Left lung (tissue), 10 donors: ENCODE data around the gene HOXA1. TPM values are rescaled to one million over a fixed set of nuclear protein-coding genes. Genes with fewer than 3 reads are reported as not detected.

ENCODE experiments used
- ATAC-seq: fragments of 200-7000 bp; cut with Tn5 transposase; one replicate; pipeline ENCODE4 v1.9.1; 2020; ENCODE audit warnings: moderate library complexity
- DNase-seq, 4 donors: peaks; one replicate each; pipeline ENCODE4 v3.0.0-alpha.2; 2013 to 2020
- H3K27ac ChIP-seq, 2 donors: fragments of 200-600 bp; sonication (generic) in 1 of 2; one replicate each; pipeline versions ENCODE4 v1.5.0 to v1.8.0; 2020 to 2021
- H3K27me3 ChIP-seq, 2 donors: fragments of 200-600 bp; sonication (generic) in 1 of 2; one replicate each; pipeline versions ENCODE4 v1.5.0 to v1.8.0; 2020 to 2021
- H3K36me3 ChIP-seq, 2 donors: fragments of 200-600 bp; sonication (generic) in 1 of 2; one replicate each; pipeline versions ENCODE4 v1.5.0 to v1.8.0; 2020 to 2021
- H3K4me1 ChIP-seq, 2 donors: fragments of 200-600 bp; one replicate each; pipeline ENCODE4 v1.8.0; 2021
- H3K4me3 ChIP-seq, 2 donors: fragments of 200-600 bp; sonication (generic) in 1 of 2; one replicate each; pipeline versions ENCODE4 v1.5.0 to v1.8.0; 2020 to 2021; ENCODE audit warnings: mild to moderate bottlenecking in 1 of 2
- H3K9me3 ChIP-seq, 2 donors: fragments of 200-600 bp; sonication (generic) in 1 of 2; one replicate each; pipeline versions ENCODE4 v1.5.0 to v1.8.0; 2020 to 2021
- CTCF ChIP-seq, 2 donors: fragments of 200-600 bp; sonication (generic) in 1 of 2; IDR thresholded peaks; one replicate each; pipeline versions ENCODE4 v1.5.0 to v1.8.0; 2021; ENCODE audit warnings: antibody characterized with exemption in 2 of 2
- intact Hi-C, 2 donors: fragments of 100-400 bp; cut with DNase I; formaldehyde crosslinking; loops; one replicate each; pipeline versions ENCODE4 v1.11.2 to v1.14.2; 2022
- polyA plus RNA-seq, 6 donors: library from polyadenylated mRNA; unstranded; fragments of 120-200 nt; gene quantifications; one replicate each; pipeline ENCODE4 v1.2.1, GENCODE V29; 2013; ENCODE audit not compliant: insufficient read length in 6 of 6
- total RNA-seq, 2 donors: library from RNA; stranded (reverse); fragmentation: NEBNext Ultra II Directional; extraction: Animal tissue kit (Norgen Biotek cat#: 25700); gene quantifications; one replicate each; pipeline ENCODE4 v1.2.1, GENCODE V29; 2021
- donor health status: DM: no; HTN: yes; CAD: no.
- donor health status: DM: no; HTN: no; CAD: no.

Gene HOXA1
- total and polyA plus RNA-seq, 8 donors: 0.50 to 3.1 (median 2.1) TPM

GRCh38 chr7:27107391-27108381, 11.9 kb upstream of the HOXA1 start:
- peaks cover 10 to 23% of the 10 kb centered on the region in 2 donors for H3K4me1 ChIP-seq
- H3K9me3 ChIP-seq: no peaks in the 10 kb centered on the region
- peak overlapping the region; percentile 7 to 22 for H3K4me3 ChIP-seq
- peak in 2 of 4 donors; percentile 49 to 77 for DNase-seq
- no peak for TF ChIP-seq CTCF (IDR thresholded peaks at IDR 0.05)
- H3K27me3 ChIP-seq: peaks cover 25 to 81% of the 10 kb centered on the region in 2 donors
- peak; percentile 9 for ATAC-seq
- intact Hi-C loops: no loop called here
- peak overlapping the region; percentile 82 to 90 for H3K27ac ChIP-seq
- no peaks in the 10 kb centered on the region for H3K36me3 ChIP-seq

GRCh38 chr7:27106901-27107240, 11.1 kb upstream of the HOXA1 start:
- no peak for DNase-seq
- Histone ChIP-seq H3K27ac (peak overlapping the region; percentile 82 to 90), H3K27me3 (peaks cover 31 to 89% of the 10 kb centered on the region in 2 donors), H3K4me1 (peaks cover 10 to 32% of the 10 kb centered on the region in 2 donors), H3K4me3 (peak overlapping the region; percentile 7 to 22), H3K9me3 (no peaks in the 10 kb centered on the region), H3K36me3 (no peaks in the 10 kb centered on the region)
- ATAC-seq: no peak
- TF ChIP-seq CTCF (IDR thresholded peaks at IDR 0.05): no peak
- intact Hi-C loops: no loop called here

- H3K27ac ChIP-seq: peak overlapping the region; percentile 82 to 90
- ATAC-seq (no peak), DNase-seq (peak in 3 of 4 donors; percentile 36 to 77 (median 66))
- peak overlapping the region; percentile 7 to 22 for H3K4me3 ChIP-seq
- no peaks in the 10 kb centered on the region for H3K9me3 ChIP-seq
- no peak for TF ChIP-seq CTCF (IDR thresholded peaks at IDR 0.05)
- H3K4me1 ChIP-seq: peaks cover 10 to 37% of the 10 kb centered on the region in 2 donors
- intact Hi-C loops: no loop called here
- no peaks in the 10 kb centered on the region for H3K36me3 ChIP-seq
- H3K27me3 ChIP-seq: peaks cover 32 to 91% of the 10 kb centered on the region in 2 donors
Observed at GRCh38 chr7:27106181-27106900, 10.5 kb upstream of the HOXA1 start.

GRCh38 chr7:27105301-27106031, 9.7 kb upstream of the HOXA1 start:
- DNase-seq (peak in 2 of 4 donors; percentile 30 to 44), ATAC-seq (no peak)
- Histone ChIP-seq H3K4me3 (no peak overlapping the region), H3K27me3 (peaks cover 32 to 92% of the 10 kb centered on the region in 2 donors), H3K9me3 (no peaks in the 10 kb centered on the region), H3K4me1 (peaks cover 10 to 39% of the 10 kb centered on the region in 2 donors), H3K36me3 (peaks cover 0 to 5% of the 10 kb centered on the region in 2 donors), H3K27ac (peak overlapping the region; percentile 82 to 90)
- intact Hi-C loops: no loop called here
- no peak for TF ChIP-seq CTCF (IDR thresholded peaks at IDR 0.05)
